GM18499 (cell line): Measurements from ENCODE around the gene ITGB8.

Source experiments
- ATAC-seq: cut with Tn5 transposase; IDR thresholded peaks from one replicate; pipeline ENCODE4 v1.9.1; 2021; ENCODE audit warnings: moderate number of reproducible peaks; ENCODE audit not compliant: insufficient read depth, unreplicated experiment

The ITGB8 gene

DNA sequence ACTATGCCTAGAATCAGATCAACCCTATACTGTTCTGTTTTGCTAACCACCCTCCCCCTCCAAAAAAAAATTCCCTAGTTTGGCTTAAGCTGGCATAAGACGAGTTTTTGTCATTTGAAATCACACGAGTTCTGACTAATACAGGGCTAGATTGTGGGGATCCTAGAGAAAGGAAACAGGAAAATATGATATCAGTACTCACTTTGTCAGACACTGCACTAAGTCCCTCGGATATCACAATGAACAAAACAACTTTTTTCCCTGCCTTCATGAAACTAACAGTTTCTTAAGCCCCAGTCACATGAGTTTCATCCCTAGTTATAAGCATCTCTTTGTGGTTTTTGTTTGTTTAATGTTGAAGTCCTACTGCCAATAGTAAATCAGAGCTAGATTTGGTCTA, 118.5 kb downstream of the ITGB8 start:
- ATAC-seq = no peak

DNA sequence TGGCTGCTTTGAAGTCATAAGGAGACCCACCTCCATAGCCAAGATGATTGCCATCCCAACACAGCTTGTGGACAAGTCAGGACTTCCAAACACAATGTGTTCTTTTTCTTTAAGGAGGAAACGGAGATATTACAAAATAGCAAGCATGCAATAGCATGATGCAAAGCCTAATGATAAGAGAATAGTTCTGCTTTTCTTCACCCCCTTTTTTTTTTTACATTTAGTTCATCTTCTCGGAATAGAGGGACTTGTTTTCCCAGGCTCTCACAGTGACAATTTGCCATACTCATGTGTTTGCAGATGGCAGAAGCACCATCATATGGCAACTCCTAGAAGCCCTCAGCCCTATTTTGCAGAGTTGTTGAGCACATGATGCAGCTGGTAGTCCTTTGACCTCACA, 119.8 kb downstream of the ITGB8 start:
- ATAC-seq = no peak

DNA sequence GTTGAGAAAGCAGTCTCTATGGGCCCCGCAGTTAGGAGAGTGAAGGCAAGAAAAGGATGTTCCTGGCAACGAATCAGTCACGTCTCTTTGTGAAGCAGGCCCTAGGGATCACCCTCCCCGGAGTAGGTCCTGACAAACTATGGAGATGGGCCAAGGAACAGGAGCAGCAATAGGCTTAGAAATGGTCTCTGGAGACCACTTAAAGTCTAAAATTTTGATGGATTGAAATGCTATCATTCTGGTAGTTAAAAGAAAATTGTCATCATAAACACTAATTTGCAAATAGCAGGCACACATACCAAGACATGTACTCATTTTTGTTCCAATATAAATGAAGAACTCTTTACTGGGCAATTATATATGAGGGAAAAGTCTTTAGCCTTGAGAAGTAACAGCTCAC, 123.5 kb downstream of the ITGB8 start:
- no peak for ATAC-seq

DNA sequence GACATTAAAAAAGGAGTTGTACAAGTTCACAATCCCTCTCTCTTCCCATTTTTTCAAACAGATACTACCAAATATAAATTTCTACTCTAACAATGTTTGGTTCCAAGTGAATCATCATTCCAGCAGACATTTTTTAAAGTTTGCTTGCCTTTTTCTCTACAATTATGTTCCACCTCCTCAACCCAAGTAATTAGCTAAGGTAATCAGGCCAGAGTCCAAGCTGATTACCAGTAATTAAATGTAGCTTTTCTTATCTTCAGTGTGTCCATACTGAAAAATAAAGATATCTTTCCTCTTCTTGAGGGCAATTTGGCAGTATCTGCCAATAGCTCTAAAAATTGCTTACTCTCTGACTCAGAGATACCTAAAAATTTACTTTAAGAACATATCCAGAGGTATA, 126.0 kb downstream of the ITGB8 start:
- no peak for ATAC-seq

DNA sequence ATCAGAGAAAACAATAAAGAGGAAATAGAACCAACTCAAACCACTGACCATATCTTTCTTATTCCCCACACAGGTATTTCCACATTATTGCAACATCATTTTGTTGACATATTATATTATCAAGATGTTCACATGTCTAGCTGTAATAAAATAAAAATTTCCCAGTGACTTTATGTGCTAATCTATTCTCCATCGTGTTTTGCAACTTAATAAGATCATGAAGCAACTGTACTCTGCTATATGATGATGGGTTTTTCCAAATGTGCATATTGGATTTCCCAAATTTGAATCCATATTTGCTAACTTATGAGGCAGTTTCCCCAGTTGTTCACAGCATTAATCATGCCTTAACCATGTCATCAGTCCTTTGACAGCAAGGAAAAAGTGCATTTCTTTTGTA, 127.8 kb downstream of the ITGB8 start:
- no peak for ATAC-seq

DNA sequence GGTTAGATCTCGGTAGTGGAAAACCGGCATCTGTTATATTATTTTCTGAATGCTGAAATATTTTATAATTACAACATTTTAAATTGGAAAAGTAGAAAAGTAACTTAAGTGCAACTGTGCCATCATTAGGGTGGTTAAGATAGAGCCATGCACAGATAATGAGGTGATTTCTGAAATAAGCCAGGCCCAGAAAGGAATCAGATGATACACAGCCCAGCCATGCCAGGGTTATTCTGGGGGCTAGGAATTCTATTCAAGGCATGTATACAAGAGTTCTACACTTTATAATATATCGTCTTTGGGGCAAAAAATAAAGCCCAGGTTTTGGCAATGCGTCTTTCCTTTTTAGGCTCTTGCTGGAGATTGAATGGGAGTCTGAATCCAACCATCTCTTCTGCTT, 128.7 kb downstream of the ITGB8 start:
- ATAC-seq = no peak

DNA sequence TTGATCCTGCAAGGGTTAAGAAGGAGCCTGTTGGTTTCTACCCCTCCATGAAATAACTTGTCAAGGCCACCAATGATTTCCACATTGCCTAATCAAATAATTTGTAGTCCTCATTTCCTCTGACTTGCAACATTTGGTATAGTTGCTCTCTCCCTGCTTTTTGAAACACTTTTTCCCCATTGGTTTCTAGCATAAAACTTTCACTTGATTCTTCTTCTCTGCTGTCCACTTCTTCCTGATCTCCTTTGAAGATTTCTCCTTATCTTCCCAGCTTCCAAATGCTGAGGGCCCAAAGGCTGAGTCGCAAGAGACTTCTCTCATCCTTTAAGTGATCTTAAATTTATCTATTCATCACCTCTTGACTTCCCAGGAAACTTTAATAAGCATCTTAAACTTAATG, 134.2 kb downstream of the ITGB8 start:
- no peak for ATAC-seq
